ENCODE results near the gene PRRC1.

PRRC1 gene

DNA sequence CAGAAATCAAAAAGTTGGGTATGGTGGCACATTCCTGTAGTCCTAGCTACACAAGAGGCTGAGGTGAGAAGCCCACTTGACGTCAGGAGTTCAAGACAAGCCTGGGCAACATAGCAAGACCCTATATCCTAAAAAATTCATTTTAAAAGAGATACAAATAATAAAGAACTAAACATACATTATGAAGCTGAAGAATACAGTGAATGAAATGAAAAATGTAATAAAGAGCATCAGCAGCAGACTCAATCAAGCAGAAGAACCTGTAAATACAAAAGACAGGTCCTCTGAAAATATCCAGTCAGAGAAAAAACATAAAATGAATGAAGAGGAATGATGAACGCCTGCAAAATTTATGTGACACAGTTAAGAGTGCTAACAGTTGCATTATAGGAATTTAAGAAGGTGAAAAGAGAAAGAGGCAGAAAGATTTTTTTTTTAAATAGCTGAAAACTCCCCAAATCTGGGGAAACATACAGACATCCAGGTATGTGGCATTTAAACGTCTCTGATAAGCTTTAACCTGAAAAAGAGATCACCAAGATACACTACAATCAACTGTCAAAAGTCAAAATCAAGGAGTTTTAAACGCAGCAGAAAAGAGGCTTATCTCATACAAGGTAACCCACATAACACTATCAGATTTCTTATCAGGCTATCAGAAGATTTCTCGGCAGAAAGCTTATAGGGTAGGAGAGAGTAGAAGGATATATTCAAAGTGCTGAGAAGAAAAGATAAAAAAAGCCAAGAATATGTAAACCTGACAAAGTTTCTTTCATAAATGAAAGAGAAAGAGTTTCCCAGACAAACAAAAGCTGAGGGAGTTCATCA, 57.6 kb downstream of the PRRC1 start:
- TF ChIP-seq, protein P1, sequence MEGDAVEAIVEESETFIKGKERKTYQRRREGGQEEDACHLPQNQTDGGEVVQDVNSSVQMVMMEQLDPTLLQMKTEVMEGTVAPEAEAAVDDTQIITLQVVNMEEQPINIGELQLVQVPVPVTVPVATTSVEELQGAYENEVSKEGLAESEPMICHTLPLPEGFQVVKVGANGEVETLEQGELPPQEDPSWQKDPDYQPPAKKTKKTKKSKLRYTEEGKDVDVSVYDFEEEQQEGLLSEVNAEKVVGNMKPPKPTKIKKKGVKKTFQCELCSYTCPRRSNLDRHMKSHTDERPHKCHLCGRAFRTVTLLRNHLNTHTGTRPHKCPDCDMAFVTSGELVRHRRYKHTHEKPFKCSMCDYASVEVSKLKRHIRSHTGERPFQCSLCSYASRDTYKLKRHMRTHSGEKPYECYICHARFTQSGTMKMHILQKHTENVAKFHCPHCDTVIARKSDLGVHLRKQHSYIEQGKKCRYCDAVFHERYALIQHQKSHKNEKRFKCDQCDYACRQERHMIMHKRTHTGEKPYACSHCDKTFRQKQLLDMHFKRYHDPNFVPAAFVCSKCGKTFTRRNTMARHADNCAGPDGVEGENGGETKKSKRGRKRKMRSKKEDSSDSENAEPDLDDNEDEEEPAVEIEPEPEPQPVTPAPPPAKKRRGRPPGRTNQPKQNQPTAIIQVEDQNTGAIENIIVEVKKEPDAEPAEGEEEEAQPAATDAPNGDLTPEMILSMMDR (IDR thresholded peaks at IDR 0.05; ENCODE audit: control insufficient read depth, insufficient read depth, low read depth, low read length, missing control alignments) = no peak
- no peak for DNase-seq (ENCODE audit: low read depth)
- no peak overlapping the region for H3K4me3 ChIP-seq (ENCODE audit: control insufficient read depth, low read depth, low read length)

DNA sequence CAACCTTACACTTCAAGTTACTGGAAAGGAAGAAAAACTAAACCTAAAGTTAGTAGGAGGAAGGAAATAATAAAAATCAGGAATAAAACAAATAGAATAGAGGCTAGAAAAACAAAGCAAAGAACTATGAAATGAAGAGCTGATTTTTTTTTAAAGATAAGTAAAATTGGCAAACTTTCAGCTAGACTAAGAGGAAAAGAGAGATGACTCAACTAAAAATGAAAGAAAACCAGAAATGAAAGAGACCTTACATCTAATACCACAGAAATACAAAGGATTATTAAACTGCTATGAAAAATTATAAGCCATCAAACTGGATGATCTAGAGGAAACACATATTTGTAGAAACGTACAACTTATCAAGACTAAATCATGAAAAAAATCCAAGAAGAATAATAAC, 60.0 kb downstream of the PRRC1 start:
- no peak overlapping the region for H3K4me3 ChIP-seq (ENCODE audit: control insufficient read depth, low read depth, low read length)
- TF ChIP-seq, protein P1 (IDR thresholded peaks at IDR 0.05; ENCODE audit: control insufficient read depth, insufficient read depth, low read depth, low read length, missing control alignments) = no peak
- no peak for DNase-seq (ENCODE audit: low read depth)

DNA sequence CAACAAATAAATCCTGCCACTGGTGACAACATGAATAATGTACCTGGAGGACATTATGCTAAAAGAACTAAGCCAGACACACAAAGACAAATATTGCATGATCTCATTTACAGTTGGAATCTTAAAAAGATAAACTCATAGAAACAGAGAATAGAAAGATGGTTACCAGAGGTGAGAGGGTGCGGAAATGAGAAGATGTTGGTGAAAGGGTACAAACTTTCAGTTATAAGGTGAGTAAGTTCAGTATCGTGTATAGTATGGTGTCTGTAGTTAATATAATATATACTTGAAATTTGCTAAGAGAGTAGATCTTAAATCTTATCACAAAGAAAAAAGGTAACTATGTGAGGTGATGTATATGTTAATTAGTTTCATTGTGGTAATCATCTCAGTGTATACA, 63.3 kb downstream of the PRRC1 start:
- TF ChIP-seq, protein P1 (IDR thresholded peaks at IDR 0.05; ENCODE audit: control insufficient read depth, insufficient read depth, low read depth, low read length, missing control alignments) = no peak
- DNase-seq (ENCODE audit: low read depth) = no peak

DNA sequence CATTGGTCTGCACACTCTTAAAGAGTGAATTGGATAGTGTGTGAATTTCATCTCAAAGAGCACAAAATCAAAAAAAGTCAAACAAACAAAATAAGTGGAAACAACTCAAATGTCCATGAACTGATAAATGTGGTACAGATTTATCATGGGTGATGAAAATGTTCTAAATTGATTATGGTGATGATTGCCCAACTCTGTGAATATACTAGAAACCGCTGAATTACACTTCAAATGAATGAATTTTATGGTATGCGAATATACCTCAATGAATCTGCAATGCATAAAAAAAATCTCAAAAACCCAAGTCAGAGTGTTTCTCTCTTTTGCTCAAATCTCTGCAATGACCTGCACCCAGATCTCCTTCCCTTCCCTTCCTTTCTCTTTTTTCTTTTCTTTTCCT, 64.0 kb downstream of the PRRC1 start:
- no peak for DNase-seq (ENCODE audit: low read depth)
- TF ChIP-seq, protein P1 (IDR thresholded peaks at IDR 0.05; ENCODE audit: control insufficient read depth, insufficient read depth, low read depth, low read length, missing control alignments) = no peak
- H3K4me3 ChIP-seq (ENCODE audit: control insufficient read depth, low read depth, low read length) = no peak overlapping the region

More for the DNA sequence above, 63.3 kb downstream of the PRRC1 start:
- H3K4me3 ChIP-seq (ENCODE audit: control insufficient read depth, low read depth, low read length) = no peak overlapping the region

DNA sequence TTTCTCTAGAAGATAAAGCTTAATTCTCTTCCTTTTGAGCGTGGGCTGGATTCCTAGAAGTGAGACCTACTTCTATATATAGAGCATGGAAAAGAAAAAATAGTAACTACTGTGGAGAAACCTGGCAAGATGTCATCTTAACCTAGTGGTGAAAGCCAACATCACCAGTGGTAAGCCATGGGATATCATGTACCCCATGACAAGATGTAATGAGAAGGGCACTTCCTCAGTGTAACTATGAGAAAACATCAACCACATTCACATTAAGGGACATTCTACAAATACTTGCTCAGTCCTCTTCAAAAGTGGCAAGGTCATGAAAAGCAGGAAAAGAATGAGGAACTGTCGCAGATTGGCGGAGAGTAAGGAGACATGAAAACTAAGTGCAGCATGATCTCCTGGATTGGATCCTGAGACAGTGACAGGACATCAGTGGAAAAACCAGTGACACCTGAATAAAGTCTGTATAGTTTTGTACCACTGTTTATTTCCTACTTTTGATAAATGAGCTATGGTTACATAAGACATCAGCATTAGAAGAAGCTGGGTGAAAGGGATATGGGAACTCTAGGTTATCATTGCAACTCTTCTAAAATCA, 65.4 kb downstream of the PRRC1 start:
- TF ChIP-seq, protein P1 (IDR thresholded peaks at IDR 0.05; ENCODE audit: control insufficient read depth, insufficient read depth, low read depth, low read length, missing control alignments) = no peak

DNA sequence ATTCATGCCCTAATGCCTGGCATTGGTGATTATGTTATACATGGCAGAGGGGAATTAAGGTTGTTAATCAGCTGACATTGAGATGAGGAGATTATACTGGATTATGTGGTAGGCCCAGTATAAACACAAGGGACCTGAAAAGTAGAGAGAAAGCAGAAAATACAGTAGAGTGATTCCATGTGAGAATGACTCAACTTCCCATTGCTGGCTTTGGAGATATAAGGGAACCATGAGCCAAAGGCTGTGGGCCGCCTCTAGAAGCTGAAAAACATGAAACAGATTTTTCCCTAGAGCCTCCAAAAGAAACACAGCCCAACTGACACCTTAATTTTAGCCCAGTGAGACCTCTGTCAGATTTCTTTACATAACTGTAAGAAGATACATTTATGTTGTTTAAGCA, 66.4 kb downstream of the PRRC1 start:
- TF ChIP-seq, protein P1 (IDR thresholded peaks at IDR 0.05; ENCODE audit: control insufficient read depth, insufficient read depth, low read depth, low read length, missing control alignments) = no peak
- H3K4me3 ChIP-seq (ENCODE audit: control insufficient read depth, low read depth, low read length) = no peak overlapping the region
- no peak for DNase-seq (ENCODE audit: low read depth)

More for the DNA sequence above, 65.4 kb downstream of the PRRC1 start:
- DNase-seq (ENCODE audit: low read depth) = no peak
- H3K4me3 ChIP-seq (ENCODE audit: control insufficient read depth, low read depth, low read length) = no peak overlapping the region
